Fibroblast of skin of abdomen (primary cell): ENCODE data around the gene SMC5.
"Not testable (repeated sequence)": the region's sequence is repeated elsewhere in the genome, so short reads cannot be mapped to it uniquely, and the experiment has no call there.

Source experiments
- DNase-seq: peaks from one replicate; pipeline ENCODE4 v3.0.0-alpha.2; 2013

Gene SMC5

GRCh38 chr9:70367305-70367930, 108.6 kb downstream of the SMC5 start:
- DNase-seq, result no peak

- no peak for DNase-seq
These were observed 116.3 kb downstream of the SMC5 start for GRCh38 chr9:70374962-70375618.

- no peak for DNase-seq
These were observed 123.4 kb downstream of the SMC5 start for GRCh38 chr9:70382046-70382708.

GRCh38 chr9:70382709-70383605, 124.2 kb downstream of the SMC5 start:
- DNase-seq, result no peak

- no peak for DNase-seq
These were observed 126.6 kb downstream of the SMC5 start for GRCh38 chr9:70385426-70385825.

GRCh38 chr9:70387663-70388062, 128.9 kb downstream of the SMC5 start:
- no peak for DNase-seq

GRCh38 chr9:70389188-70389587, 130.4 kb downstream of the SMC5 start:
- DNase-seq, result no peak

GRCh38 chr9:70389621-70390266, 131.0 kb downstream of the SMC5 start:
- DNase-seq, result peak; percentile 42

GRCh38 chr9:70390933-70391341, 132.2 kb downstream of the SMC5 start:
- DNase-seq, result no peak

GRCh38 chr9:70392189-70392588, 133.4 kb downstream of the SMC5 start:
- DNase-seq, result no peak

GRCh38 chr9:70392850-70393249, 134.1 kb downstream of the SMC5 start:
- no peak for DNase-seq

- DNase-seq, result no peak
These were observed 136.9 kb downstream of the SMC5 start for GRCh38 chr9:70395652-70396051.

- no peak for DNase-seq
These were observed 139.4 kb downstream of the SMC5 start for GRCh38 chr9:70398145-70398556.

- DNase-seq, result no peak
These were observed 140.4 kb downstream of the SMC5 start for GRCh38 chr9:70399141-70399540.

GRCh38 chr9:70400107-70400892, 141.5 kb downstream of the SMC5 start:
- DNase-seq, result no peak

GRCh38 chr9:70401241-70401640, 142.5 kb downstream of the SMC5 start:
- not testable (repeated sequence) for DNase-seq

- DNase-seq, result no peak
These were observed 143.4 kb downstream of the SMC5 start for GRCh38 chr9:70402213-70402612.

GRCh38 chr9:70403166-70403565, 144.4 kb downstream of the SMC5 start:
- DNase-seq, result no peak

- no peak for DNase-seq
These were observed 144.8 kb downstream of the SMC5 start for GRCh38 chr9:70403618-70404025.

GRCh38 chr9:70404261-70404660, 145.5 kb downstream of the SMC5 start:
- no peak for DNase-seq
